ENCODE results near the gene LY9.

DNA sequence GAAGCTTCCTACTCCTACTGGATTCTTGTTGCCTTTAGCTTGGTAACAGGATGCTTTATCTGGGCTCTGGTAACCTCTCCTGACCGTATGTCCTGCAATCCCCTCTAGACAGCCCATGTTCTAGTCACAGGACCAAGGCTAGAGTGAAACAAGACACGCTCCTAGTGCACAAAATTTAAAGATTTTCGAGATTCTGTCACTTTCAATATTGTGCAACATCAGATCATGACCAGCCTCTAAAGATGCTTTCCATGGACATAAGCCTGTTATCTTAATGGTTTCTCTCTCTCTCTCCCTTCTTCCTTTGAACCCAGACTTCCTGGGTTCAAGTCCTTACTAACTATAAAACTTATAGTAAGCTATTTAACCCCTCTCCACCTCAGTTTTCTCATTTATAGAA, 1.6 kb upstream of the LY9 start:
- TF ChIP-seq EZH2 (IDR thresholded peaks at IDR 0.05; ENCODE audit: insufficient read depth, poor library complexity, severe bottlenecking), result no peak
- no peak for TF ChIP-seq EZH2phosphoT487 (IDR thresholded peaks at IDR 0.05; ENCODE audit: insufficient read depth, low read depth)
